Breast epithelium (tissue), 4 donors: Measurements from ENCODE around the gene FBXL13. TPM values are rescaled to one million over a fixed set of nuclear protein-coding genes. Genes with fewer than 3 reads are reported as not detected.
A peak's percentile ranks its signal among the peaks of the same experiment; 100 is the strongest.
"Not testable (repeated sequence)": the region's sequence is repeated elsewhere in the genome, so short reads cannot be mapped to it uniquely, and the experiment has no call there.

ENCODE experiments used
- DNase-seq, 2 donors: peaks; one replicate each; pipeline ENCODE4 v3.0.0-alpha.2; 2019; ENCODE audit warnings: low spot score in 2 of 2
- H3K27ac ChIP-seq, 2 donors: fragments of 200-600 bp; sonication (generic) in 1 of 2; one replicate each; pipeline ENCODE4 v1.5.1; 2016 to 2019; ENCODE audit warnings: mild to moderate bottlenecking in 1 of 2
- H3K27me3 ChIP-seq, 2 donors: fragments of 200-600 bp; sonication (generic) in 1 of 2; one replicate each; pipeline versions ENCODE4 v1.5.1 to v1.6.0; 2017 to 2019; ENCODE audit warnings: control low read depth in 1 of 2, mild to moderate bottlenecking in 1 of 2
- H3K36me3 ChIP-seq: fragments of 200-600 bp; one replicate; pipeline ENCODE4 v1.5.1; 2019
- H3K4me1 ChIP-seq, 2 donors: fragments of 200-600 bp; sonication (generic); one replicate each; pipeline ENCODE4 v1.5.1; 2016 to 2019; ENCODE audit warnings: control low read depth in 1 of 2
- H3K4me3 ChIP-seq, 3 donors: fragments of 200-600 bp; sonication (generic); 1 replicate in 2 of 3; 2 replicates in 1 of 3; pipeline ENCODE4 v1.5.1; 2016 to 2019; ENCODE audit warnings: mild to moderate bottlenecking in 3 of 3, moderate library complexity in 2 of 3
- H3K9me3 ChIP-seq, 2 donors: fragments of 200-600 bp; sonication (generic) in 1 of 2; one replicate each; pipeline ENCODE4 v1.5.1; 2016 to 2019; ENCODE audit warnings: control low read depth in 1 of 2
- CTCF ChIP-seq, 3 donors: fragments of 450-650 bp; IDR thresholded peaks; one replicate each; pipeline ENCODE4 v1.5.1; 2016 to 2017; ENCODE audit warnings: antibody characterized with exemption in 3 of 3, mild to moderate bottlenecking in 3 of 3, moderate library complexity in 3 of 3
- POLR2A ChIP-seq: fragments of 450-650 bp; IDR thresholded peaks from one replicate; pipeline ENCODE4 v1.6.1; 2016; ENCODE audit warnings: antibody characterized with exemption, mild to moderate bottlenecking, moderate library complexity
- POLR2AphosphoS5 ChIP-seq, 3 donors: sonication (generic); formaldehyde crosslinking; IDR thresholded peaks; one replicate each; pipeline ENCODE4 v1.6.1; 2017; ENCODE audit warnings: antibody characterized with exemption in 3 of 3
- intact Hi-C: fragments of 100-400 bp; cut with DNase I; formaldehyde crosslinking; loops from one replicate; pipeline ENCODE4 v1.15.1; 2023; ENCODE audit warnings: low total_unique reads
- total RNA-seq, 3 donors: library from RNA; depleted of rRNA; stranded (reverse); fragments of >200 nt; gene quantifications; one replicate each; pipeline ENCODE4 v1.1.0, GENCODE V29; 2016

Gene FBXL13
- total RNA-seq, 3 donors from 2014 or later: 1.1 to 4.2 (median 3.3) TPM

- no peaks in the 10 kb centered on the region for H3K9me3 ChIP-seq
- no peak for DNase-seq
- H3K36me3 ChIP-seq: no peaks in the 10 kb centered on the region
- H3K27me3 ChIP-seq: no peaks in the 10 kb centered on the region
- intact Hi-C loops: no loop called here
- no peaks in the 10 kb centered on the region for H3K4me1 ChIP-seq
- H3K4me3 ChIP-seq: no peak overlapping the region
- no peak overlapping the region for H3K27ac ChIP-seq
- TF ChIP-seq CTCF (IDR thresholded peaks at IDR 0.05) (no peak), POLR2AphosphoS5 (IDR thresholded peaks at IDR 0.05) (no peak), POLR2A (no peak)
Measured at GRCh38 chr7:102840404-102840803, 234.2 kb downstream of the FBXL13 start.

GRCh38 chr7:102838572-102839101 lies 236.0 kb downstream of the FBXL13 start:
- DNase-seq, H3K27me3 ChIP-seq, H3K27ac ChIP-seq, H3K9me3 ChIP-seq, H3K4me3 ChIP-seq, intact Hi-C loops, H3K36me3 ChIP-seq, H3K4me1 ChIP-seq: not testable (repeated sequence)

- no peak for TF ChIP-seq CTCF (IDR thresholded peaks at IDR 0.05)
- no peak for TF ChIP-seq POLR2A
- no peak for TF ChIP-seq POLR2AphosphoS5 (IDR thresholded peaks at IDR 0.05)
- H3K4me1 ChIP-seq: no peaks in the 10 kb centered on the region
- peak overlapping the region in 1 of 2 donors; percentile 10 for H3K27ac ChIP-seq
- no peak overlapping the region for H3K4me3 ChIP-seq
- no peaks in the 10 kb centered on the region for H3K9me3 ChIP-seq
- DNase-seq: no peak
- no peaks in the 10 kb centered on the region for H3K27me3 ChIP-seq
- intact Hi-C loops: no loop called here
- H3K36me3 ChIP-seq: no peaks in the 10 kb centered on the region
Measured at GRCh38 chr7:102837802-102838201, 236.8 kb downstream of the FBXL13 start.

GRCh38 chr7:102836977-102837376 lies 237.6 kb downstream of the FBXL13 start:
- DNase-seq: no peak
- Histone ChIP-seq H3K4me1 (no peaks in the 10 kb centered on the region), H3K4me3 (no peak overlapping the region), H3K27ac (no peak overlapping the region), H3K9me3 (no peaks in the 10 kb centered on the region), H3K27me3 (no peaks in the 10 kb centered on the region), H3K36me3 (no peaks in the 10 kb centered on the region)
- TF ChIP-seq CTCF (IDR thresholded peaks at IDR 0.05) (no peak), POLR2AphosphoS5 (IDR thresholded peaks at IDR 0.05) (no peak), POLR2A (no peak)
- intact Hi-C loops: no loop called here

- no peaks in the 10 kb centered on the region for H3K27me3 ChIP-seq
- TF ChIP-seq POLR2AphosphoS5 (IDR thresholded peaks at IDR 0.05) (no peak), POLR2A (no peak), CTCF (IDR thresholded peaks at IDR 0.05) (no peak)
- no peaks in the 10 kb centered on the region for H3K36me3 ChIP-seq
- H3K27ac ChIP-seq: no peak overlapping the region
- no peak overlapping the region for H3K4me3 ChIP-seq
- intact Hi-C loops: no loop called here
- DNase-seq: no peak
- H3K9me3 ChIP-seq: no peaks in the 10 kb centered on the region
- no peaks in the 10 kb centered on the region for H3K4me1 ChIP-seq
Measured at GRCh38 chr7:102836191-102836919, 238.2 kb downstream of the FBXL13 start.
